ENCODE measurements around the gene KRTAP4-3.

GRCh38 chr17:41215681-41216080 is 47.7 kb upstream of the KRTAP4-3 start:
- TF ChIP-seq CTCF (IDR thresholded peaks at IDR 0.05), result no peak
- no peak for TF ChIP-seq POLR2A (IDR thresholded peaks at IDR 0.05)

All from lower leg skin (tissue), 3 donors.